Muscle of leg (tissue), 11 donors: ENCODE results near the gene KIF26A. TPM values are rescaled to one million over a fixed set of nuclear protein-coding genes. Genes with fewer than 3 reads are reported as not detected.

Experiments
- DNase-seq: peaks from one replicate; pipeline ENCODE4 v3.0.0; 2013
- H3K27ac ChIP-seq: one replicate; pipeline ENCODE4 v1.5.1; 2013; ENCODE audit warnings: mild to moderate bottlenecking, low read length, control low read depth
- H3K27me3 ChIP-seq: one replicate; pipeline ENCODE4 v1.6.1; 2013; ENCODE audit warnings: low read length; ENCODE audit not compliant: control insufficient read depth, insufficient read depth
- H3K36me3 ChIP-seq: one replicate; pipeline ENCODE4 v1.6.1; 2013; ENCODE audit warnings: low read length; ENCODE audit not compliant: control insufficient read depth, insufficient read depth
- H3K4me1 ChIP-seq: one replicate; pipeline ENCODE4 v1.6.1; 2013; ENCODE audit warnings: low read length; ENCODE audit not compliant: control insufficient read depth, insufficient read depth
- H3K4me3 ChIP-seq: one replicate; pipeline ENCODE4 v1.5.1; 2013; ENCODE audit warnings: low read length, control low read depth
- H3K9me3 ChIP-seq: replicated peaks from 2 replicates; pipeline ENCODE4 v1.6.1; 2013; ENCODE audit warnings: low read depth, low read length; ENCODE audit not compliant: control insufficient read depth
- WGBS: methylation state at CpG from one replicate; pipeline ENCODE4 v1.1.5; 2013; ENCODE audit warnings: missing lambda C conversion rate; ENCODE audit not compliant: insufficient coverage; 5-methylcytosine and 5-hydroxymethylcytosine counted together
- polyA plus RNA-seq, 8 donors: library from polyadenylated mRNA; unstranded; fragments of 120-200 nt; gene quantifications; one replicate each; pipeline versions ENCODE4 v1.2.1 to v1.2.3, GENCODE V29; 2013; ENCODE audit warnings: inconsistent platforms in 1 of 8, low replicate concordance in 1 of 8; ENCODE audit not compliant: insufficient read length in 8 of 8, insufficient read depth in 1 of 8
- total RNA-seq: library from RNA; stranded (reverse); fragments of 120-200 nt; gene quantifications from one replicate; pipeline ENCODE4 v1.2.4, GENCODE V29; 2013

The KIF26A gene
- total and polyA plus RNA-seq, 9 donors: 7.3 to 12.8 (median 10.5) TPM

- no peaks in the 10 kb centered on the region for H3K27me3 ChIP-seq
Observed at GRCh38 chr14:104159990-104160389, 21.6 kb downstream of the KIF26A start.

GRCh38 chr14:104161602-104162367 lies 23.4 kb downstream of the KIF26A start:
- Histone ChIP-seq H3K36me3 (no peaks in the 10 kb centered on the region), H3K27me3 (no peaks in the 10 kb centered on the region), H3K4me1 (no peaks in the 10 kb centered on the region), H3K9me3 (no peaks in the 10 kb centered on the region), H3K4me3 (no peak overlapping the region), H3K27ac (no peak overlapping the region)
- no peak for DNase-seq
- WGBS: 72% methylated on average over 17 of the region's 23 CpGs

More at GRCh38 chr14:104159990-104160389, 21.6 kb downstream of the KIF26A start:
- no peak for DNase-seq
- WGBS: 94% methylated on average over 8 of the region's 9 CpGs
- H3K36me3 ChIP-seq: no peaks in the 10 kb centered on the region
- no peak overlapping the region for H3K4me3 ChIP-seq
- peaks cover 3% of the 10 kb centered on the region for H3K4me1 ChIP-seq
- H3K27ac ChIP-seq: no peak overlapping the region
- no peaks in the 10 kb centered on the region for H3K9me3 ChIP-seq

GRCh38 chr14:104162495-104162894 lies 24.1 kb downstream of the KIF26A start:
- no peaks in the 10 kb centered on the region for H3K27me3 ChIP-seq
- no peaks in the 10 kb centered on the region for H3K4me1 ChIP-seq
- no peaks in the 10 kb centered on the region for H3K9me3 ChIP-seq
- no peaks in the 10 kb centered on the region for H3K36me3 ChIP-seq
- H3K4me3 ChIP-seq: no peak overlapping the region
- DNase-seq: no peak
- no peak overlapping the region for H3K27ac ChIP-seq
- 85% methylated on average over 2 of the region's 9 CpGs for WGBS

- Histone ChIP-seq H3K27me3 (no peaks in the 10 kb centered on the region), H3K9me3 (no peaks in the 10 kb centered on the region), H3K36me3 (no peaks in the 10 kb centered on the region), H3K4me3 (no peak overlapping the region), H3K27ac (no peak overlapping the region), H3K4me1 (no peaks in the 10 kb centered on the region)
- WGBS: 78% methylated on average over 21 of the region's 21 CpGs
- DNase-seq: no peak
Observed at GRCh38 chr14:104163541-104163940, 25.2 kb downstream of the KIF26A start.

- peaks cover under 1% of the 10 kb centered on the region for H3K27me3 ChIP-seq
- H3K4me3 ChIP-seq: no peak overlapping the region
- no peaks in the 10 kb centered on the region for H3K36me3 ChIP-seq
- H3K9me3 ChIP-seq: no peaks in the 10 kb centered on the region
- WGBS: 86% methylated on average over 17 of the region's 23 CpGs
- H3K4me1 ChIP-seq: peaks cover 2% of the 10 kb centered on the region
- DNase-seq: no peak
- H3K27ac ChIP-seq: no peak overlapping the region
Observed at GRCh38 chr14:104164041-104164440, 25.7 kb downstream of the KIF26A start.

- no peak overlapping the region for H3K4me3 ChIP-seq
- H3K4me1 ChIP-seq: peaks cover 5% of the 10 kb centered on the region
- H3K9me3 ChIP-seq: no peaks in the 10 kb centered on the region
- no peaks in the 10 kb centered on the region for H3K36me3 ChIP-seq
- H3K27me3 ChIP-seq: peaks cover 3% of the 10 kb centered on the region
- WGBS: 77% methylated on average over 8 of the region's 9 CpGs
- no peak for DNase-seq
- no peak overlapping the region for H3K27ac ChIP-seq
Observed at GRCh38 chr14:104164512-104164911, 26.1 kb downstream of the KIF26A start.

GRCh38 chr14:104166698-104167097 lies 28.3 kb downstream of the KIF26A start:
- 90% methylated on average over 10 of the region's 18 CpGs for WGBS
- Histone ChIP-seq H3K36me3 (no peaks in the 10 kb centered on the region), H3K27me3 (peaks cover 15% of the 10 kb centered on the region), H3K4me3 (no peak overlapping the region), H3K27ac (no peak overlapping the region), H3K4me1 (peaks cover 20% of the 10 kb centered on the region), H3K9me3 (no peaks in the 10 kb centered on the region)
- no peak for DNase-seq

- no peak for DNase-seq
- Histone ChIP-seq H3K4me1 (peaks cover 20% of the 10 kb centered on the region), H3K9me3 (no peaks in the 10 kb centered on the region), H3K27ac (no peak overlapping the region), H3K4me3 (no peak overlapping the region), H3K36me3 (no peaks in the 10 kb centered on the region), H3K27me3 (peaks cover 15% of the 10 kb centered on the region)
- 90% methylated on average over 9 of the region's 15 CpGs for WGBS
Observed at GRCh38 chr14:104168603-104169002, 30.2 kb downstream of the KIF26A start.

GRCh38 chr14:104169005-104169698 lies 30.8 kb downstream of the KIF26A start:
- peak overlapping the region; percentile 3 for H3K27ac ChIP-seq
- peaks cover 20% of the 10 kb centered on the region for H3K4me1 ChIP-seq
- peaks cover 15% of the 10 kb centered on the region for H3K27me3 ChIP-seq
- DNase-seq: no peak
- H3K9me3 ChIP-seq: no peaks in the 10 kb centered on the region
- WGBS: 65% methylated on average over 16 of the region's 20 CpGs
- no peaks in the 10 kb centered on the region for H3K36me3 ChIP-seq
- no peak overlapping the region for H3K4me3 ChIP-seq

GRCh38 chr14:104169699-104170479 lies 31.5 kb downstream of the KIF26A start:
- 49% methylated on average over 15 of the region's 27 CpGs for WGBS
- no peak overlapping the region for H3K27ac ChIP-seq

More at GRCh38 chr14:104169699-104170479, 31.5 kb downstream of the KIF26A start:
- Histone ChIP-seq H3K36me3 (no peaks in the 10 kb centered on the region), H3K27me3 (peaks cover 15% of the 10 kb centered on the region), H3K9me3 (no peaks in the 10 kb centered on the region), H3K4me3 (no peak overlapping the region), H3K4me1 (peaks cover 20% of the 10 kb centered on the region)
- DNase-seq: peak; percentile 47
